Esophagus muscularis mucosa (tissue), 4 donors: ENCODE measurements around the gene FBN1. TPM values are rescaled to one million over a fixed set of nuclear protein-coding genes. Genes with fewer than 3 reads are reported as not detected.

Experiments used
- DNase-seq: peaks from one replicate; pipeline ENCODE4 v3.0.0-alpha.2; 2017; ENCODE audit errors: extremely low spot score
- H3K27ac ChIP-seq, 4 donors: fragments of 200-600 bp; sonication (generic); replicated peaks in 1 of 4; 1 replicate in 3 of 4; 2 replicates in 1 of 4; pipeline ENCODE4 v1.5.1; 2016 to 2019; ENCODE audit warnings: mild to moderate bottlenecking in 1 of 4
- H3K27me3 ChIP-seq, 4 donors: fragments of 200-600 bp; sonication (generic); one replicate each; pipeline versions ENCODE4 v1.5.1 to v1.6.0; 2016 to 2019
- H3K36me3 ChIP-seq, 4 donors: fragments of 200-600 bp; sonication (generic); one replicate each; pipeline ENCODE4 v1.5.1; 2016 to 2019
- H3K4me1 ChIP-seq, 4 donors: fragments of 200-600 bp; sonication (generic); one replicate each; pipeline ENCODE4 v1.5.1; 2016 to 2019
- H3K4me3 ChIP-seq, 4 donors: fragments of 200-600 bp; sonication (generic); 1 replicate in 2 of 4; 2 replicates in 2 of 4; pipeline ENCODE4 v1.5.1; 2016 to 2019; ENCODE audit warnings: mild to moderate bottlenecking in 4 of 4, moderate library complexity in 1 of 4
- H3K9me3 ChIP-seq, 4 donors: fragments of 200-600 bp; sonication (generic); 1 replicate in 3 of 4; 2 replicates in 1 of 4; pipeline ENCODE4 v1.5.1; 2016 to 2019
- EP300 ChIP-seq: sonication (generic); formaldehyde crosslinking; IDR thresholded peaks from one replicate; pipeline ENCODE4 v1.6.1; 2017; ENCODE audit warnings: antibody characterized with exemption
- POLR2A ChIP-seq: fragments of 450-650 bp; IDR thresholded peaks from one replicate; pipeline ENCODE4 v1.6.1; 2017; ENCODE audit warnings: antibody characterized with exemption, moderate library complexity, mild to moderate bottlenecking, low read depth
- POLR2AphosphoS5 ChIP-seq, 2 donors: sonication (generic); formaldehyde crosslinking; IDR thresholded peaks; one replicate each; pipeline ENCODE4 v1.6.1; 2017; ENCODE audit warnings: antibody characterized with exemption in 2 of 2
- WGBS: methylation state at CpG from one replicate; pipeline ENCODE4 v1.1.5; 2018; 5-methylcytosine and 5-hydroxymethylcytosine counted together
- intact Hi-C: fragments of 100-400 bp; cut with DNase I; formaldehyde crosslinking; loops from one replicate; pipeline ENCODE4 v1.15.1; 2023
- total RNA-seq, 4 donors: library from RNA; depleted of rRNA; stranded (reverse); fragments of >200 nt; gene quantifications; one replicate each; pipeline versions ENCODE4 v1.1.0 to v1.2.1, GENCODE V29; 2016
- TF ChIP-seq, protein P1 (sequence below), 3 experiments: fragments of 200-600 bp in 2 of 3; fragments of 450-650 bp in 1 of 3; sonication (generic) in 2 of 3; IDR thresholded peaks; one replicate each; pipeline ENCODE4 v1.5.1; 2017 to 2019; ENCODE audit warnings: antibody characterized with exemption in 3 of 3, mild to moderate bottlenecking in 2 of 3, moderate library complexity in 1 of 3

The FBN1 gene
- total RNA-seq, 4 donors from 2014 or later, result 159 to 253 (median 226) TPM

DNA sequence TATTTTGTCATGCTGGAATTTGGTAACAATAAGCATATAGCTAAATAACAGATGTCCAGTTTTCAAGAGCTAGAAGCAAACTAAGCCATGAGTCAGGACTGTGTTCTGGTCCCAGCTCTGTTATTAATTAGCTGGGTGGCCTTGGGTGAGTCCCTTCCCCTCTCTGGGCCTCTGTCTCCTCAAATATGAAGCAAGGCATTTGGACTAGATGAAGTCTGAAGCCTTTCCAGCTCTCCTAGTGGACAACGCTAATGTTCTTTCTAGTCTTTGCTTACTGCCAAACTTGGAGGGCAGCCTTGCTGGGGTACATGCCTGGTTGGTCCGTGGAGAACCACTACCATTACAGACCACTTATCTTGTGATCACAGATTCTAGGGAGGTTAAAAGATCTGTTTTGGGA is 186.6 kb downstream of the FBN1 start:
- TF ChIP-seq POLR2A, result no peak
- no peak for TF ChIP-seq POLR2AphosphoS5 (IDR thresholded peaks at IDR 0.05)
- no peak for TF ChIP-seq EP300
- TF ChIP-seq, protein P1, sequence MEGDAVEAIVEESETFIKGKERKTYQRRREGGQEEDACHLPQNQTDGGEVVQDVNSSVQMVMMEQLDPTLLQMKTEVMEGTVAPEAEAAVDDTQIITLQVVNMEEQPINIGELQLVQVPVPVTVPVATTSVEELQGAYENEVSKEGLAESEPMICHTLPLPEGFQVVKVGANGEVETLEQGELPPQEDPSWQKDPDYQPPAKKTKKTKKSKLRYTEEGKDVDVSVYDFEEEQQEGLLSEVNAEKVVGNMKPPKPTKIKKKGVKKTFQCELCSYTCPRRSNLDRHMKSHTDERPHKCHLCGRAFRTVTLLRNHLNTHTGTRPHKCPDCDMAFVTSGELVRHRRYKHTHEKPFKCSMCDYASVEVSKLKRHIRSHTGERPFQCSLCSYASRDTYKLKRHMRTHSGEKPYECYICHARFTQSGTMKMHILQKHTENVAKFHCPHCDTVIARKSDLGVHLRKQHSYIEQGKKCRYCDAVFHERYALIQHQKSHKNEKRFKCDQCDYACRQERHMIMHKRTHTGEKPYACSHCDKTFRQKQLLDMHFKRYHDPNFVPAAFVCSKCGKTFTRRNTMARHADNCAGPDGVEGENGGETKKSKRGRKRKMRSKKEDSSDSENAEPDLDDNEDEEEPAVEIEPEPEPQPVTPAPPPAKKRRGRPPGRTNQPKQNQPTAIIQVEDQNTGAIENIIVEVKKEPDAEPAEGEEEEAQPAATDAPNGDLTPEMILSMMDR (IDR thresholded peaks at IDR 0.05), result no peak
- Histone ChIP-seq H3K27ac (peak overlapping the region; percentile 30 to 52 (median 42)), H3K4me1 (peaks cover 0 to 31% (median 23%) of the 10 kb centered on the region in 4 donors), H3K9me3 (no peaks in the 10 kb centered on the region), H3K27me3 (no peaks in the 10 kb centered on the region), H3K36me3 (peaks cover 36 to 98% (median 59%) of the 10 kb centered on the region in 4 donors), H3K4me3 (no peak overlapping the region)
- intact Hi-C loops, result no loop called here
- DNase-seq, result no peak
- 61% methylated on average over 2 of the region's 2 CpGs for WGBS

DNA sequence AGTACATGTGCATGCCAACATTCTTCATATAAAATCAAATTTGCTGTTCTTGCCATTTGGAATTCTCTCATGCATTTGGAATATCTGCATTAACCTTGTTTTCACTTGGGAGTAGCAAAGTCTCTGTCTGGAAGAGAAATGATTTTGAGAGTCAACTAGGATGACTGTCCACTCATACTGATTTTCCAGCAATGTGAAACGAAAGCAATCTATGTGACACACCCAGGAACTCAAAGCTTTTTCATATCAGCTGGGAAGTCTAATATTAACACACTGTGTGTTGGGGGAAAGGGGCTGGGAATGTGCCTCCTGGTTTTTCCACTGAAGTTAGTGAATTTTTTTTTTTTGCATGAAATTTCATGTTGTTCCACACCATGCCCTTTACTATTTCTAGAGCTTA is 189.4 kb downstream of the FBN1 start:
- H3K27me3 ChIP-seq, result no peaks in the 10 kb centered on the region
- H3K4me1 ChIP-seq, result peaks cover 0 to 34% (median 24%) of the 10 kb centered on the region in 4 donors
- DNase-seq, result no peak
- peaks cover 16 to 98% (median 54%) of the 10 kb centered on the region in 4 donors for H3K36me3 ChIP-seq
- H3K4me3 ChIP-seq, result no peak overlapping the region
- no peak overlapping the region for H3K27ac ChIP-seq
- H3K9me3 ChIP-seq, result no peaks in the 10 kb centered on the region
- TF ChIP-seq, protein P1 (IDR thresholded peaks at IDR 0.05), result no peak
- TF ChIP-seq EP300 (no peak), POLR2AphosphoS5 (IDR thresholded peaks at IDR 0.05) (no peak)
- 56% methylated on average over 1 of the region's 1 CpG for whole genome bisulfite sequencing
- intact Hi-C loops, result no loop called here

DNA sequence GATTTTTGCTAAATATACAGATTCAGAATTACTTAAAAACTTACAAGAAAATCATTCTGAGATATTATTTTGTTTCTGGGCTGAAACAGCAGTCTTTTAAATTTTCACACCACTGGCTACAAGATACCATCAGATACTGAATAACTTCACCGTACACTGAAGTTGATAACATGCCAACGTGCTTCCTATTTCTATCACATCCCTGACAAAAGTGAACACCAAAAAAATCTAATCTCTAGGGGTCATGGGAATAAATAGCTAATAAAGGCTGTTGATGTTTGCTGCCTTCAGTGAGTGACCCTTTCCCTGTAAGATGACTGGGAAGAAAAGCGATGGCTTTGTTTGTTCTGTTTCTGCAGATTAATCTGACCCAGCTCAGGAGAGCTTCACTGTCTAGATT is 193.8 kb downstream of the FBN1 start:
- TF ChIP-seq EP300 (no peak), POLR2A (no peak), POLR2AphosphoS5 (IDR thresholded peaks at IDR 0.05) (no peak)
- TF ChIP-seq, protein P1 (IDR thresholded peaks at IDR 0.05), result no peak
- Histone ChIP-seq H3K4me1 (peaks cover 0 to 10% (median 2%) of the 10 kb centered on the region in 4 donors), H3K9me3 (no peaks in the 10 kb centered on the region), H3K36me3 (peaks cover 30 to 99% (median 47%) of the 10 kb centered on the region in 4 donors), H3K27ac (no peak overlapping the region), H3K4me3 (no peak overlapping the region), H3K27me3 (no peaks in the 10 kb centered on the region)
- WGBS, result 70% methylated on average over 3 of the region's 3 CpGs
- DNase-seq, result no peak
- intact Hi-C loops, result no loop called here

DNA sequence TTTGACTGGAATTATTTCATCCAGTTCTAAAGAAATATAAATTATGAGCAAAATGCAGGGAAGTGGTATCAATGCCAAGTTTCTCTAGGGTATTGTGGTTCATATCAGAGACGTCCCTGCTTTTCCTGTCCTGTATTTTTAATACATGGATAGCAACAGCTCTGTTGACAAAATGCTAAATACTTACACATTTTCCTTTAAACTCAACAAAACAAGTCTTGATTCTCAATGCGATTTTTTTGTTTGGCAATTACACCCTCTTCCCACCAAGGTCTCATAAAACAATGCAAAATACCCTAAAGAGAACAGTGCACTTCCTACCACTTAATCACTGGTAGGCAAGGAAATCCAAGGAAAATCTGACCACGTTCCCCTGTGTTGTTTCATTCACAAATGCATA is 194.3 kb downstream of the FBN1 start:
- H3K36me3 ChIP-seq, result peaks cover 34 to 99% (median 49%) of the 10 kb centered on the region in 4 donors
- H3K4me3 ChIP-seq, result no peak overlapping the region
- no peak for DNase-seq
- H3K4me1 ChIP-seq, result peaks cover 0 to 10% (median 2%) of the 10 kb centered on the region in 4 donors
- TF ChIP-seq EP300 (no peak), POLR2AphosphoS5 (IDR thresholded peaks at IDR 0.05) (no peak), POLR2A (no peak)
- TF ChIP-seq, protein P1 (IDR thresholded peaks at IDR 0.05), result no peak
- 71% methylated on average over 3 of the region's 3 CpGs for WGBS
- H3K9me3 ChIP-seq, result no peaks in the 10 kb centered on the region
- no peaks in the 10 kb centered on the region for H3K27me3 ChIP-seq
- intact Hi-C loops, result no loop called here
- H3K27ac ChIP-seq, result no peak overlapping the region

DNA sequence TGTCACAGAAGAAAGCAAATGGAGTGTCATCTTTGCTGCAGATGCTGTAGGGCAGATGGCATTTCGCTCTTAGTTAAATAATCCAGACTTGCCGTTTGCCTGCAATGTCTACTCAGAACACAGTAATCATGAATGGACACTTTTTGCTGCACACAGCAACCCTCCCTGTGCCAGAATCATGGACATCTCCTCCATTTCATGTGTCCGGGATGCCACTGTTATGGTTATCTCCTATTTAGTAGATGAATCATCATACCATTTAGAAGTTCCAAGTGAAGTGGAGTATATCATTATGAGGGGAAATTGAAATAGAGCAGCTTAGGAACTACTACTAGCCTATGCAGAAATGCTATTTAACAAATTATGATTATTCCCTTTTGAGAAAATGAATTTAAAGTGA is 195.8 kb downstream of the FBN1 start:
- 88% methylated on average over 3 of the region's 3 CpGs for WGBS
- H3K4me3 ChIP-seq, result no peak overlapping the region
- DNase-seq, result no peak
- H3K27me3 ChIP-seq, result no peaks in the 10 kb centered on the region
- no peaks in the 10 kb centered on the region for H3K9me3 ChIP-seq
- H3K4me1 ChIP-seq, result peaks cover 0 to 10% (median 2%) of the 10 kb centered on the region in 4 donors
- H3K27ac ChIP-seq, result no peak overlapping the region
- intact Hi-C loops, result no loop called here
- TF ChIP-seq, protein P1 (IDR thresholded peaks at IDR 0.05), result no peak
- TF ChIP-seq POLR2A (no peak), POLR2AphosphoS5 (IDR thresholded peaks at IDR 0.05) (no peak), EP300 (no peak)
- H3K36me3 ChIP-seq, result peaks cover 27 to 99% (median 39%) of the 10 kb centered on the region in 4 donors
